B cell (primary cell): ENCODE results near the gene SPECC1. TPM values are rescaled to one million over a fixed set of nuclear protein-coding genes. Genes with fewer than 3 reads are reported as not detected.

ENCODE experiments used
- ATAC-seq: fragments of 200-7000 bp; cut with Tn5 transposase; one replicate; pipeline ENCODE4 v1.10.0; 2021; ENCODE audit warnings: low read depth, mild to moderate bottlenecking, moderate number of reproducible peaks, moderate library complexity
- CTCF ChIA-PET: fragments of 350-600 bp; sonication (Branson Sonifier 250); formaldehyde crosslinking; loops from one replicate; lab custom pipeline; 2021; ENCODE audit warnings: antibody characterized with exemption, inconsistent platforms; lab: Charles Lee
- POLR2A ChIA-PET: fragments of 350-600 bp; sonication (Branson Sonifier 250); formaldehyde crosslinking; loops from one replicate; lab custom pipeline; 2021; ENCODE audit warnings: antibody characterized with exemption; lab: Charles Lee
- DNase-seq: peaks from one replicate; pipeline ENCODE4 v3.0.0; 2013
- H2AFZ ChIP-seq: 2 replicates; pipeline ENCODE4 v1.6.1; 2012; ENCODE audit warnings: mild to moderate bottlenecking, low read depth, low read length; ENCODE audit not compliant: insufficient read depth, poor library complexity, severe bottlenecking
- H3K27ac ChIP-seq, 2 donors: 1 replicate in 1 of 2; 2 replicates in 1 of 2; pipeline ENCODE4 v1.5.1; 2012 to 2013; ENCODE audit warnings: low read length in 2 of 2, mild to moderate bottlenecking in 2 of 2, moderate library complexity in 1 of 2
- H3K27me3 ChIP-seq, 4 experiments: fragments of 200-600 bp in 1 of 4; sonication (generic) in 1 of 4; replicated peaks in 1 of 4; 1 replicate in 2 of 4; 2 replicates in 2 of 4; pipeline versions ENCODE4 v1.6.1 to v1.7.0; 2013 to 2016; ENCODE audit warnings: low read length in 3 of 4, mild to moderate bottlenecking in 2 of 4, mixed read lengths in 1 of 4, moderate library complexity in 1 of 4; ENCODE audit not compliant: insufficient read depth in 4 of 4, control insufficient read depth in 3 of 4; ENCODE audit errors: control extremely low read depth in 1 of 4
- H3K36me3 ChIP-seq, 2 experiments: replicated peaks in 1 of 2; 1 replicate in 1 of 2; 2 replicates in 1 of 2; pipeline versions ENCODE4 v1.6.1 to v1.7.1; 2013; ENCODE audit warnings: low read length in 1 of 2; ENCODE audit not compliant: insufficient read depth in 2 of 2, control insufficient read depth in 1 of 2; ENCODE audit errors: control extremely low read depth in 1 of 2, extremely low read depth in 1 of 2
- H3K4me1 ChIP-seq, 2 donors: fragments of 200-600 bp in 1 of 2; sonication (generic) in 1 of 2; 1 replicate in 1 of 2; 2 replicates in 1 of 2; pipeline versions ENCODE4 v1.5.1 to v1.6.1; 2013 to 2017; ENCODE audit warnings: low read length in 2 of 2; ENCODE audit not compliant: control insufficient read depth in 2 of 2, insufficient read depth in 2 of 2
- H3K4me2 ChIP-seq: replicated peaks from 2 replicates; pipeline ENCODE3; 2012; ENCODE audit warnings: mild to moderate bottlenecking, low read depth, low read length; ENCODE audit not compliant: poor library complexity, severe bottlenecking
- H3K4me3 ChIP-seq, 5 experiments: fragments of 200-600 bp in 1 of 5; sonication (generic) in 1 of 5; 1 replicate in 3 of 5; 2 replicates in 2 of 5; pipeline versions ENCODE4 v1.5.1 to v1.7.0; 2011 to 2016; ENCODE audit warnings: low read length in 4 of 5, mild to moderate bottlenecking in 4 of 5, low read depth in 2 of 5, control low read depth in 1 of 5, moderate library complexity in 1 of 5; ENCODE audit not compliant: insufficient read depth in 1 of 5; ENCODE audit errors: control extremely low read depth in 1 of 5, extremely low read depth in 1 of 5
- H3K79me2 ChIP-seq: fragments of 200-600 bp; sonication (generic); one replicate; pipeline ENCODE4 v1.6.0; 2016; ENCODE audit warnings: low read length; ENCODE audit not compliant: control insufficient read depth, insufficient read depth
- H3K9ac ChIP-seq: fragments of 200-600 bp; sonication (generic); 2 replicates; pipeline ENCODE4 v1.6.1; 2017; ENCODE audit warnings: mild to moderate bottlenecking, low read length, moderate library complexity
- H3K9me3 ChIP-seq, 3 donors: one replicate each; pipeline versions ENCODE4 v1.6.1 to v1.7.1; 2013; ENCODE audit warnings: low read length in 2 of 3; ENCODE audit not compliant: control insufficient read depth in 2 of 3, insufficient read depth in 1 of 3; ENCODE audit errors: control extremely low read depth in 1 of 3
- H4K20me1 ChIP-seq: 2 replicates; pipeline ENCODE4 v1.6.0; 2012; ENCODE audit warnings: mild to moderate bottlenecking, low read length; ENCODE audit not compliant: insufficient read depth, control insufficient read depth, poor library complexity, severe bottlenecking
- H3K27ac Mint-ChIP-seq: one replicate; pipeline ENCODE4 v1.8.0; 2021; ENCODE audit warnings: mixed read lengths
- H3K27me3 Mint-ChIP-seq: one replicate; pipeline ENCODE4 v1.8.0; 2021; ENCODE audit warnings: mixed read lengths
- H3K4me1 Mint-ChIP-seq: one replicate; pipeline ENCODE4 v1.8.0; 2021; ENCODE audit warnings: mixed read lengths
- H3K4me3 Mint-ChIP-seq: one replicate; pipeline ENCODE4 v1.8.0; 2021; ENCODE audit warnings: mixed read lengths
- H3K9me3 Mint-ChIP-seq: one replicate; pipeline ENCODE4 v1.8.0; 2022; ENCODE audit warnings: mixed read lengths; ENCODE audit not compliant: insufficient read depth
- EZH2 ChIP-seq: IDR thresholded peaks from 2 replicates; pipeline ENCODE4 v1.6.1; 2012; ENCODE audit warnings: borderline replicate concordance, low read depth, mild to moderate bottlenecking, moderate library complexity, low read length; ENCODE audit not compliant: insufficient read depth, poor library complexity, severe bottlenecking
- WGBS: methylation state at CpG from one replicate; pipeline ENCODE4 v1.1.5; 2013; ENCODE audit warnings: missing lambda C conversion rate; ENCODE audit not compliant: insufficient coverage; 5-methylcytosine and 5-hydroxymethylcytosine counted together
- intact Hi-C: fragments of 100-400 bp; cut with micrococcal nuclease; formaldehyde crosslinking; loops from one replicate; pipeline ENCODE4 v1.10.0; 2022
- polyA plus RNA-seq: library from polyadenylated mRNA; depleted of rRNA; stranded (reverse); fragments of >200 nt; gene quantifications from 2 replicates; pipeline ENCODE4 v1.2.3, GENCODE V29; 2012
- total RNA-seq, 2 donors: library from RNA; stranded (reverse); fragments of 120-200 nt in 1 of 2; gene quantifications; 1 replicate in 1 of 2; 2 replicates in 1 of 2; pipeline versions ENCODE4 v1.2.3 to v1.2.4, GENCODE V29; 2013 to 2022
- TF ChIP-seq, protein P1 (sequence below): fragments of 200-600 bp; IDR thresholded peaks from one replicate; pipeline ENCODE4 v1.8.0; 2022; ENCODE audit warnings: antibody characterized with exemption, mild to moderate bottlenecking

Gene SPECC1
- total and polyA plus RNA-seq, 2 donors (not counting 1 experiment from before 2014, with no cell fraction given) = 4.6 to 7.4 TPM

DNA sequence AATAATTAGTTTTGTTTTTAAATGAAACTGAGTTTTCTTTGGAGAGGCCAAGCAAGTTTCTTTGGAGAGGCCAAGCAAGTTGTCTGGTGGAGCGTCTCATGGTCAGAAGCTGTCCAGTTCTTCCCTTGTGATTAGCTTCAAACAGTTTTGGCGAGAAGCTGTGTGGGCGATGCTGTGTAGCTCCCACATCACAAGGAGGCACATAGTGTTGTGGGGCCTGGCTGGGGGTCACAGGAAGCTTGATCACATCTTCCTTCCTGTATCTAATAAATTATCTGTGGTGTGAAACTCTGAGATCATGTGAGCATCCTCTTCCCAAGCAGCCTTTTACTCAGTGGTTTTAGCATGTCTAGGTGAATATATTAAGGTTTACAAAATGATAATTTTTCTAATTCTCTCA is 33.9 kb downstream of the SPECC1 start:
- Mint-ChIP-seq H3K27me3 (peaks cover 31% of the 10 kb centered on the region), H3K9me3 (no peaks in the 10 kb centered on the region), H3K4me1 (no peaks in the 10 kb centered on the region), H3K4me3 (no peak overlapping the region), H3K27ac (no peak overlapping the region)
- 50% methylated on average over 1 of the region's 3 CpGs for WGBS
- H3K27ac ChIP-seq = no peak overlapping the region
- no peaks in the 10 kb centered on the region for H4K20me1 ChIP-seq
- H3K36me3 ChIP-seq = no peaks in the 10 kb centered on the region
- H3K4me3 ChIP-seq = no peak overlapping the region
- no peaks in the 10 kb centered on the region for H3K9me3 ChIP-seq
- no peaks in the 10 kb centered on the region for H3K4me1 ChIP-seq
- no peak overlapping the region for H3K9ac ChIP-seq
- TF ChIP-seq EZH2 = no peak
- TF ChIP-seq, protein P1, sequence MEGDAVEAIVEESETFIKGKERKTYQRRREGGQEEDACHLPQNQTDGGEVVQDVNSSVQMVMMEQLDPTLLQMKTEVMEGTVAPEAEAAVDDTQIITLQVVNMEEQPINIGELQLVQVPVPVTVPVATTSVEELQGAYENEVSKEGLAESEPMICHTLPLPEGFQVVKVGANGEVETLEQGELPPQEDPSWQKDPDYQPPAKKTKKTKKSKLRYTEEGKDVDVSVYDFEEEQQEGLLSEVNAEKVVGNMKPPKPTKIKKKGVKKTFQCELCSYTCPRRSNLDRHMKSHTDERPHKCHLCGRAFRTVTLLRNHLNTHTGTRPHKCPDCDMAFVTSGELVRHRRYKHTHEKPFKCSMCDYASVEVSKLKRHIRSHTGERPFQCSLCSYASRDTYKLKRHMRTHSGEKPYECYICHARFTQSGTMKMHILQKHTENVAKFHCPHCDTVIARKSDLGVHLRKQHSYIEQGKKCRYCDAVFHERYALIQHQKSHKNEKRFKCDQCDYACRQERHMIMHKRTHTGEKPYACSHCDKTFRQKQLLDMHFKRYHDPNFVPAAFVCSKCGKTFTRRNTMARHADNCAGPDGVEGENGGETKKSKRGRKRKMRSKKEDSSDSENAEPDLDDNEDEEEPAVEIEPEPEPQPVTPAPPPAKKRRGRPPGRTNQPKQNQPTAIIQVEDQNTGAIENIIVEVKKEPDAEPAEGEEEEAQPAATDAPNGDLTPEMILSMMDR = no peak
- H3K4me2 ChIP-seq = no peak overlapping the region
- H3K79me2 ChIP-seq = no peaks in the 10 kb centered on the region
- no peaks in the 10 kb centered on the region for H3K27me3 ChIP-seq
- intact Hi-C loops = no loop called here
- DNase-seq (no peak), ATAC-seq (no peak)
- ChIA-PET CTCF (interaction anchor here (0.9 to 1.2 kb wide), 2 partner anchors 50 to 278 kb away, joined by 3 to 4 read pairs; no protein-coding TSS in a partner anchor), POLR2A (no interaction called here)
- H2AFZ ChIP-seq = no peak overlapping the region

DNA sequence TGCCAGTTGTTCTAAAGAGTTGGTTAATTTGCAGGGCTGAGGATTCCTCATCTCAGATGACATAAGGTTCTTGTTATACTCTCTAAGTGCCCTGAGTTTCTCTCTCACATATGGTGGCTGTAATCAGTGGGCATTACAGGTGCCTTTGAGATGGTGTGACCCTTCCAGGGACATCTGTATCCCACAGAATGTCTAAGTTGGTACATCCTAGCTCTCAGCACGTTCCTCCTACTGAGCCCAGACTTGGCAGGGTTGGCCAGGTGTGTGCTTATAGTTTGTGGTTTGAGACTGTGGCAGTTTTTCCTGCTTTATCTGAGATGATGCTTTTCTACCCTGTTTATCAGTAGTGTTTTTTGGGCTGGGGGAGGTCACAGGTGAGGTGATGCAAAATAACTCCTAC is 36.3 kb downstream of the SPECC1 start:
- Histone ChIP-seq H3K79me2 (no peaks in the 10 kb centered on the region), H3K9me3 (no peaks in the 10 kb centered on the region), H3K4me3 (no peak overlapping the region), H2AFZ (no peak overlapping the region), H3K4me1 (no peaks in the 10 kb centered on the region), H4K20me1 (no peaks in the 10 kb centered on the region), H3K9ac (no peak overlapping the region), H3K27me3 (no peaks in the 10 kb centered on the region), H3K27ac (no peak overlapping the region), H3K4me2 (no peak overlapping the region), H3K36me3 (no peaks in the 10 kb centered on the region)
- CTCF ChIA-PET = no interaction called here
- ATAC-seq = no peak
- POLR2A ChIA-PET = no interaction called here
- Mint-ChIP-seq H3K4me1 (no peaks in the 10 kb centered on the region), H3K9me3 (no peaks in the 10 kb centered on the region), H3K27me3 (peaks cover 32% of the 10 kb centered on the region), H3K4me3 (no peak overlapping the region), H3K27ac (no peak overlapping the region)
- intact Hi-C loops = no loop called here
- TF ChIP-seq EZH2 = no peak
- TF ChIP-seq, protein P1 = no peak
- no CpG with 5 or more reads among the region's 1 CpG for WGBS
- DNase-seq = no peak
